ENCODE data around the gene BLOC1S5.

Gene BLOC1S5, protein sequence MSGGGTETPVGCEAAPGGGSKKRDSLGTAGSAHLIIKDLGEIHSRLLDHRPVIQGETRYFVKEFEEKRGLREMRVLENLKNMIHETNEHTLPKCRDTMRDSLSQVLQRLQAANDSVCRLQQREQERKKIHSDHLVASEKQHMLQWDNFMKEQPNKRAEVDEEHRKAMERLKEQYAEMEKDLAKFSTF

DNA sequence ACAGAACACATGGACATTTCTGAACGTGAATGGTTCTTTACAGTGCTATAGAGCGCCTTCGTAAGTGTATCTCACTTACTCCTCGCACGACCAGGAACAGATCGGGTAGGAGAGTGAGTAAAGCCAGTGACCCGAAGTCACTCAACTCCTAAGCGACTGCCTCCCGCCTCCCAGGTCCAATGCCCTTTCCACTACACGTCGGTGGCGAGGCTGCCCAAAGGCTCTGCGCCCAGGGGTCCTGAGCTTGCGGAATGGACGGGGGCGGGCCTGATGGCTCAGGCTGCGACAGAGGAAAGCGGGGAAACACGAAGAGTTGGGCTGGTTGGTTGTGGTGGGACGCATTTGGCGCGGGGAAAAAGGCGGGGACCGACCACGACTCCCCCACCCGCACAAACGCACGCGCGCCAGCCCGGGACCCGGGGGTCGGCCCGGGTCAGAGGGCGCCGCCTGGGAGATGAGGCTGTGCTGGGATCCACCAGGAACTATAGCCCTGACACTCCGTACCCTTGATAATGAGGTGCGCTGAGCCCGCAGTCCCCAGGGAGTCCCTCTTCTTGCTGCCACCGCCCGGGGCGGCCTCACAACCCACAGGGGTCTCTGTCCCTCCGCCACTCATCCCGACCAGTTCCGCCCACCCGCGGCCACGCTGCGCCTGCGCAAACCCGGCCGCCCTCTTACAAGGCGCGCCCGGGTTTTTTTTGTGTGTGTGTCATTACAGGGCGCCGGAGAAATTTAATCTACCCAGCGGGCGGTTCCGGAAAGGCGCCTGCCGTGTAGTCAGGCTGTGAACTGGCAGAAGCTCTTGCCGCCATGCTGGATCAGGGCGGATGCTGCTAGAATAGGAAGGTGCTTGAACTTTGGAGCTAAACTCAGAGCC, at the start of gene BLOC1S5:
BLOC1S5 (minus strand) TSS at position 629 of the 877 bp plus-strand sequence; CDS start at position 616, 13 bp downstream.
- peak; percentile 96 for DNase-seq (ENCODE audit: low read depth in 2 of 2)

DNA sequence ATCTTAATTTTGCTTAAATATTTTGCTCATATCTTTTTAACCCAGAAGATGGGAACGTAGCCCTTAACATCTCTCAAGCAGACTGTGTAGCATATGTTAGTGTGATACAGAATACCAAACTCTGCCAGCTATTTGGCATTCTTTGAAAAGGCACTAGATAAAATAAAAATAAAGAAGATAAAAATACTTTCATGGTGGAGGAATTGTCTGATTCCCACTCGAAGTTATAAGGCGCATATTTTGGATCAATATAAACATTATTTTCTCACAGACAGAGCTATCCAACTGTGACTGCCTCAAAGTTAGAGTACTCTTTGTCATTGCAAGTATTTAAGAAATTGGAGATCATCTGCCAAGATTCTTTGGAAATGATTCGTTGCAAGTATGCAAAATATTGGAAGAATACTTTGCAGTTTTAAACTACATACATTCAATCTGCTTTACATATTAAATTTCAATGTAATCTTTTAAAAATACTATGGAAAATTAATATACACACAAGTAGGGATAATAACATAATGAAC, 49.0 kb upstream of the BLOC1S5 start:
- DNase-seq (ENCODE audit: low read depth in 2 of 2), result no peak

DNA sequence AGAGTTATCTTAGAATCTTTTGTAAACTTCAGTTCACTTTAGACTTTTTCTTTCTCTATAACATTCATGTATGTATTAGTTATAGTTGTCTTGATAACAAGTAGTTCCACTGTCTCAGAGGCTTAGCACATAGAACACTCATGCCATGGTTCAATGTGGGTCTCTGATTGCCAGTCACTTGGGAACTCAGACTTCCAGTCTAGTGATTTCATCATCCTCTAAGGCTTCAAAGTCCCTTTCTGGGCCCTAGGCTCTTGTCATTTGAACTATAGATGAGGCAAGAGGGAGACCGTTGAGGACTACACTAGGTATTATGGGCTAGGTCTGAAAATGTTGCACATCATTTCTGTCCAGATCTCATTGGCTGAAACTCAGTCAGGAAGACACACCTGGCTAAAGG, 46.5 kb upstream of the BLOC1S5 start:
- DNase-seq (ENCODE audit: low read depth in 2 of 2), result no peak

DNA sequence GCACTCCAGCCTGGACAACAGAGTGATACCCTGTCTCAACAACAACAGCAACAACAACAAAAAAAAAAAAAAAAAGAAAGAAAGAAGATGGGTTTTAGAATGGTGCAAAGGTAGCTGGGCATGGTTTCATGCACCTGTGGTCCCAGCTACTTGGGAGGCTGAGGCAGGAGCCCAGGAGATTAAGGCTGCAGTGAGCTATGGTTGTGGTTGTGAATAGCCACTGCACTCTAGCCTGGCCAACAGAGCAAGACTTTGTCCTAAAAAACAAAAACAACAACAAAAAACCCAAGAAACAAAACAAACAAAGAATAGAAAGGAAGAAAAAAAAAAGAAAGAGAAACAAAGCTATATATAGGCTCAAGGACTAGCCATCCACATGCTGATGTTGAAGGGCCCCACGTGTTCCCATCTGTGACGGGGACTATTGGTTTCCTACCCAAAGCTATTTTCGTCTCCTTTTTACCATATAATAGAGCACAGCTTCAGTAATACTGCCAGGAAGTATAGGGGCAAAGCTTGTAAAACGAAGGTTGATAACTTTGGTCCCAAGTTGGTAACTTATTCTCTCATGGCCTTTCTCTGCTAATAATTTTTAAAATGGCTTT, 46.0 kb upstream of the BLOC1S5 start:
- no peak for DNase-seq (ENCODE audit: low read depth in 2 of 2)

DNA sequence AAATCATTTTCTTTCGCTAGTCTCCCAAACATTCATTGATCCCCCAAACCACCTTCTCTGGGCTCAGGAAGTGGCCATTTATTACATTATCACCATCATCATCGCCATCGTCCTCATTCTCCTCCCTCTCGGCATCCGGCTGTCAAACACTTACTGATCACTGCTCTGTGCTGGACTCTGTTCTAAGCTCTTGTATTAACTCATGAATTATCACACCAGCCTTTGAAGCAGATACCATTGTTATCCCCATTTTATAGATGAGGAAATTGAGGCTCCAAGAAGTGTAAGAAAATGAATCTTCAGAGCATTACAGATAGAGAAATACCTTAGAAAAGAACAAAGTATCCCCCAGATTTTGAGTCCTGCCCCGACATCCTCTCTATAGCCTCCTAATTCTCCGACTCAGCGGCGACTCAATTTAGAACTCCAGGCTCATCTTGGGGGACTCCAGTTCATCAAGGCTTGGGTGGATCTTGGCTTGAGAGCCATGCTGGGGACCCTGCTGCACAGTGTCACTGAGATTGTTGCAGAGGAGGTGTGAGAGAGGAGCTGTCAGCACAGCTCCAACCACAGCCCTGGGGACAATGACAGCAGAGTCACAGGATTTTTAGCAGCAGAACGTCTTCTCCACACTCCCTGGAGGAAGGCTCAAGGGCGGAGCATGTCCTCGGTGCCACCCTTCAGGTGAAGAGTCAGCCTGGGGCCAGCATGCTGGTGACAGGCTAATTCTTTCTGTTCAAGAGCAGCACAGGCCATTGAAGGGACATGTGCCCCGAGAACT, 44.8 kb upstream of the BLOC1S5 start:
- no peak for DNase-seq (ENCODE audit: low read depth in 2 of 2)

DNA sequence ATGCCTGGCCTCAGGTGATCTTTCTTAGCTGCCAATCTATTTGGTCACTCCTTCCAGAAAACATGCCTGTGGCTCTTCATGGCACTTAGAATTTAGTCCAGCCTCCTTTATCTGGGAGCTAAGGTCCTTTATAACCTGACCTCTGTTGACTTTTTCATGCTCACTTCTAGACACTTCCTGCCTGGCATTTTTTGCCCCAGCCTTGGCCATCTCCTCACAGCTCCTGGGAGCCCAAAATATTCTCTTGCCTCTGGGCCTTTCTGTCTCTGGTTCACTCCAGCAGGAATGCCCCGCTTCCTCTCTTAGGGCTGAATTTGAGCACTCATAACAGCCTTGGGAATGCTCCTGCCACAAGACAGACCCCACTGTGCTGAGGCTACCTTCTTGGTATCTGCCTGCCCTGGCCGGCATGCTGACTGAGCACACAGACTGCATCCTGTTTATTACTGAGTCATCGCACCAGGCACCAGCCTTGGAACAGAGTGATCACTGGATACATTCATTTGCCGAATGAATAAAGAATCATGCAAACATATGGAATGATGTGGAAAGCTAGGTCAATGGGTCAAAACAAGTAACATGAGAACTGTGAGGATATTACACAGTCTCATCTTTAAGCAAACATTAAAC, 44.0 kb upstream of the BLOC1S5 start:
- DNase-seq (ENCODE audit: low read depth in 2 of 2), result no peak

DNA sequence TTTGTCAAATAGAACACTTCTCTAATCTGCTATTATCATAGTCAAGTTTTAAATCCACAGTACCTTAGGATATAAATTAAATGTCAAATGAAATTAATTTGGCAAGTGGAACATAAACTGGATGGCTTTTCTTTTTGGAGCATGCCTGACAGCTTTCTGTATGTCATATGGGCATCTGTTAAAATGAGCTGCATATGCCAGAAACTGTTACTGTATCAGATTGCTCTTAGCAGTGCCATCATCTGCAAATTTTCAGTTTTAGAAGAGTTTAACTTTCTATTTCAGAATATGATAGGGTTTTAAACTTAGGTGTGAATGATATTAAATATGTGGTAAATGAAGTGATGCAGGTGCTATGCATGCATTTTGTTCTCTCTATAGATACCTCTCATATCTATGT, 41.6 kb upstream of the BLOC1S5 start:
- DNase-seq (ENCODE audit: low read depth in 2 of 2), result no peak

DNA sequence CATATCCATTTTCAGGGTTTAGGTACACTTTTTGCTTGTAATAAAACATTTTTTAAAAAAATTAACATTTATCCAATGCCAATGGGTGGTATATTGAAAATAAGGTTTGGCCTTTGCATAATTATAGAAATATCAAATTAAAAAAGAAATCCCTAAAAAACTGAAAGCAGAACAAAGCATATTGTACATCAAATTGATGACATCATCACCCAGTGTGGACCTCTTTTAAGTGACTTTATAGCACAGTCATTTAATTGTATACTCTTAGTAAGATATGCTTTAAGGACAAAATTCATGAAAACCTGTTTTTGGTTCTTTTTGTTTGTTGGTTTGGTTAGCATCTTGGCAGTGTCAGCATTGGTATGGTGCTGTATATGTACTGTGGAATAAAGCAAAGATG, 39.5 kb upstream of the BLOC1S5 start:
- DNase-seq (ENCODE audit: low read depth in 2 of 2), result no peak

DNA sequence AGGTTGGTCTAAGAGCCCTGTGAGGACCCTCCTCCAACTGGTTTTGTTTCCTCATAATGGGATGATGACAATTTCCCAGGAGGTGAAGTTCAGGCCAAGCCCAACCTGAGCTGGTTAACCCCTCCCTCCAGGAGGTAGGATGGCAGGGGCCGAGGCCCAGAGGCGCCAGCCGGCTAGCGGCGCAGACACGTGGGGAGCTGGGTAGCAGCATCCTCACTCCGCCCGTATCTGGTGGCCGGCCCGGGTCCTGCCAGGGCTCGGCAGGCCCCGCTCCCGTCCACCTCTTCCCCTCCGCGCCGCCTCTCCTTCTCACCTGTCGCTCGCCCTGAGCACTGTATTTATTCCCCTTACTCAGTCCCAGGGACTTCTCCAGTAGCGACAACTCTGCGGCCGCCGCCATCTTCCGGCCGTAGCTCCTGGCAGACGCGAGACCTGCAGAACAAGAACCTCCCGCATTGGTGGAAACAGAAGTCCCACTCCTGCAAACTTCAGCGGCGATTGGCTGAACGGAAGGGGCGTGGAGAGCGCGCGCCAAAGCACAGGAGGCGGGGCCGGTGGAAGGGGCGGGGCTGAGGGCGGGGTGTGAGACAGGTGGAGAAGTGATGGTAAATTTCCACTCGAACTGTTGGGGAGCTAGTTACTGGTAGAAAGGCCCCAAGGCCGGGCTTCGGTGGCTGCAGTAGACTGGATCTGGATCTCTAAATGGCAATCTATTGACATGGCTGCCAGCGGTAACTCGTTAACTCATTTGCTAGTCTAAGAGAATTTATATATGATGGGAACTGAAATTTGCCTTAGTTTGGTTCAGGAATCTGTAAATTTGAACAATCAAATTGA, 38.2 kb upstream of the BLOC1S5 start, which contains the start of gene EEF1E1:
EEF1E1 (minus strand) TSS at position 427 of the 837 bp plus-strand sequence; CDS start at position 400, 27 bp downstream.
- DNase-seq (ENCODE audit: low read depth in 2 of 2), result peak; percentile 98 to 99

DNA sequence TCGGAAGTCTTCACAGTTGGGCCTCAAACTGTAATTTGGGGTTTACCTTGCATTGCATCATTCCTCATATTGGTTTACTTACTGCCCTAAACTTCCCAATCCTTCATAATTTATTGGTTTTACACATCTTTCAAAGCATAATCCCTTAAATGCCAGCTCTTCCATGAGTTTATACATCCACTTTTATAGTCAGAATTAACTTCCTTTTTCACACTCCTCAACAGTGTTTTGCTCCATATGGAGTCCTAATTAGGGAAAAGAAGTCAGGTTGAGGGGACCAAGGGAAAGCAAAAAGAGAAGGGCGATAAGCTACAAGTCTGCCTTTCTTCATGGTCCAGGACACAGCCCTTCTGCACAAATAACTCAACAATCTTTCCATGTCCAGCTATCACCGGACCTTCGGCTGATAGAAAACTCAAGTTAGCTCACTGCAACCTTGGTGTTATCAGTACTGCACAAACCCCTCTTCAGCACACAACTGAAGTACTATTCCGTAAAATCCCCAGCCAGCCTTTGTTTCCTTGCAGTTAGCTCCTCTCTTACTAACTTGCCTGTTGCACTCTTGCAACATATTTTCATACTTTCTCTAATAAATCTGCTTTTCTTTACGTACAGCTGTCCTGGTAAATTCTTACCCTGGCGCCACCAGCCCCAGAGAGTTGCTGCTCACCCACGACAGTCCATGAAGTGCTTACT, 36.1 kb upstream of the BLOC1S5 start:
- DNase-seq (ENCODE audit: low read depth in 2 of 2), result no peak

DNA sequence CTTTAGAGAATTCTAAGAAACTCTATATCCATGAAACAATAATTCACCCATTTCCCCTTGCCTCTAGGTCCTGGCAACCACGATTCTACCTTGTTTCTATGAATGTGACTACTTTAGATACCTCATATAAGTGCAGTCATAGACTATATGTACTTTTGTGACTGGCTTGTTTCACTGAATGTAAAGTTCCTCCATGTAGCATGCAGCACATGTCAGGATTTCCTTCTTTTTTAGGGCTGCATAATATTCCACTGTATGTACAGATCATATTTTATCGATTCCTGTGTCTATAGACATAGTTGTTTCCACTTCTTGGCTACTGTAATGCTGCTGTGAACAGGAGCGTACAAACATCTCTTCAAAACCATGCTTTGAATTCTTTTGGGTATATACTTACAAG, 26.5 kb upstream of the BLOC1S5 start:
- DNase-seq (ENCODE audit: low read depth in 2 of 2), result no peak

DNA sequence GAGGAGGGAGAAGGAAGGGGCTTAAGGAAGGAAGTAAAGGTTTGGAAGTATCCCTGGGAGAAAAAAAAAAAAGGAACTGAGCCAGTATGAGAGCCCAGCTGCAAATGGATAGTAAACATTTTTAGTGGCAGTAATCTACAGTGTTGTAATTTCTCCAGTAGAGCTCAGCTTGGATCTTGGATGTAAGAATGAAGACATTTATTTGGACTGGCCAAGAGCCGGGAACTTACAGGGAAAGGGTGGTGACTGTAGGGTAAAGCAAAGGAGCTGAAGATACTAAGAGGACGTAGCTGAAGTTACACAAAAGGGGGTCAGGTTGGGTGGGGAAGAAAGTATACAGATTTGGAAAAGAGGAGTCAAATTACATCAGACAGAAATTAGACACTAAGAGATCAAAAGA, 24.7 kb upstream of the BLOC1S5 start:
- no peak for DNase-seq (ENCODE audit: low read depth in 2 of 2)

DNA sequence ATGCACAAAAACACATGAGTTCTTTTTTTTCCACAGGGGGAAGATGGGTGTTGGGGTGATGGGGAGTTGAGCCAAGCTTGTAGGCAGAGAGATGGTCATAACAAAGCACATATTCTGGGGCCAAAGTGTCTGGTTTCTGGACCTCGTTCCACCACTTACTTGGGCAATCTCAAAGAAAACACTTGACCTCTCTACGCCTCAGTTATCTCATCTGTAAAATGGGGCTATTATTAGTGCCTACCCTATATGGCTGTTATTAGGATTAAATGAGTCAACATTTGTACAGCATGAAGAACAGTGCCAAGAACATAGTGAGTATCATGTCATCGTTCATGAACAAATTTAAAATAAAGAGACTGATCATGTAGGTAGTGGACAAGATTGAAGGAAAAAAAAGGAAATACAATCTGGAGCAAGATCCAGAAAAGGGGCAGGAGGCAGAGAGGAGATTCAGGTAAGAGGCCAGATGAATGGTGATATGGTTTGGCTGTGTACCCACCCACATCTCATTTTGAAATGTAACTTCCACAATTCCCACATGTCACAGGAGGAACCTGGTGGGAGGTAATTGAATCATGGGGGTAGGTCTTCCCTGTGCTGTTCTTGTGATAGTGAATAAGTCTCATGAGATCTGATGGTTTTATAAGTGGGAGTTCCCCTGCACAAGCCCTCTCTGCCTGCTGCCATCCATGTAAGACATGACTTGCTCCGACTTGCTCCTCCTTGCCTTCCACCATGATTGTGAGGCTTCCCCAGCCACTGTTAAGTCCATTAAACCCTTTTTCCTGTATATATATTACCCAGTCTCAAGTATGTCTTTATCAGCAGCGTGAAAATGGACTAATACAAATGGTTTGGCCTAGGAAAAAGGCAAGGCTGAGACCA, 23.9 kb upstream of the BLOC1S5 start:
- DNase-seq (ENCODE audit: low read depth in 2 of 2), result no peak

DNA sequence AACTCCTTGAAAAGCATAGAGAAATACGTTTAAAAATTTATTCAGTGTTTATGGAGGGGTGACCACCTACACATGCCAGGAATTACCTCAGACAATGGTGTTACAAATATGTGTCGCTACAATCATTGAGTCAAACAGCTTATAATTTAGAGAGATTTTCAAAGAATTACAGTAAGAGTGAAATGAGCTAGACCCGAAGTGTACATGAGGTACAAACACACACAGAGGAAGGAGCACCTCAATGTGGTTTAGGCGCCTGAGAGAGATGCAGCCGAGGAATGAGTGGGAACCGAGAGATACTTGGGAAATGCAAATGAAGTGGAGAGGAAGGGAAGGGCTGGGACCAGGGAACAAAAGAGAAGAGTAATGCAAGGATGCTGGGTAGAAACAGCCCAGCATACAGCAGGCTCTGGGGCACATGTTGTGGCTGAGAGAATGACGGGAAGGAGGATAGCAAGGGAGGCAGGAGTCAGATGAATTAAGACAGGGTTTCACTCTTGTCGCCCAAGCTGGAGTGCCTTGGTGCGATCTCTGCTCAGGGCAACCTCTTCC, 22.6 kb upstream of the BLOC1S5 start:
- no peak for DNase-seq (ENCODE audit: low read depth in 2 of 2)

DNA sequence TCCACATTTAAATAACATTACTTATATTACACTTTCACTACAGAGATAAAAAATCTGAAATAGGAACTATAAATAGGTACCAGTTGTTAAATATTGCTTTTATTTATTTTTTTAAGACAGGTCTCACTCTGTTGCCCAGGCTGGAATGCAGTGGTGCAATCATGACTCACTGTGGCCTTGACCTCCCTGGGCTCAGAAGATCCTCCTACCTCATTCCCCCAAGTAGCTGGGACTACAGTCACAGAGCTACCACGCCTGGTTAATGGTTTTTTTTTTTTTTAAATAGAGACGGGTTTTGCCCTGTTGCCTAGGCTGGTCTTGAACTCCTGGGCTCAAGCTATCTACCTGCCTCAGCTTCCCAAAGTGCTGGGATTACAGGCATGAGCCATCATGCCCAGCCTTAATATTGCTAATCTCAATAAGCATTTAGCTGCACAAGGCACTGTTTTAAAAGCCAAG, 20.9 kb upstream of the BLOC1S5 start:
- no peak for DNase-seq (ENCODE audit: low read depth in 2 of 2)

DNA sequence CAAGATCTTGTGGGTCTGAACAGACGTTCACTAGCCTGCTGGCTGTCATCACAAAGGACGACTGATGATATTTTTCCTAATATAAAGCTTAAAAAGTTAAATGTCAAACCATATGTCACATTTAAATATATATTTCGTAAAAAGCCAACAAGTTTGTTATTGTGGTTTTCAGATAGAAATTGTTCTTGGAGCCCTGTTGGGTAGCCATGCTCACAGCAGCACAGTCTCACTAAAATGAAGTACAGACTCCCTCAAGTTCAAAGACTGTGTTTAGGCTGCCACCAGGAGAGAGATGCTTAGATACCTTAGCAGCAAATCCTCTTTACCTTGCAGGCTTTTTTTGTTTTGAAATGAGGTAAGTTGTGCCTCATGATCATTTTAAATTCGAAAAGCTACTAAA, 20.4 kb upstream of the BLOC1S5 start:
- DNase-seq (ENCODE audit: low read depth in 2 of 2), result no peak

DNA sequence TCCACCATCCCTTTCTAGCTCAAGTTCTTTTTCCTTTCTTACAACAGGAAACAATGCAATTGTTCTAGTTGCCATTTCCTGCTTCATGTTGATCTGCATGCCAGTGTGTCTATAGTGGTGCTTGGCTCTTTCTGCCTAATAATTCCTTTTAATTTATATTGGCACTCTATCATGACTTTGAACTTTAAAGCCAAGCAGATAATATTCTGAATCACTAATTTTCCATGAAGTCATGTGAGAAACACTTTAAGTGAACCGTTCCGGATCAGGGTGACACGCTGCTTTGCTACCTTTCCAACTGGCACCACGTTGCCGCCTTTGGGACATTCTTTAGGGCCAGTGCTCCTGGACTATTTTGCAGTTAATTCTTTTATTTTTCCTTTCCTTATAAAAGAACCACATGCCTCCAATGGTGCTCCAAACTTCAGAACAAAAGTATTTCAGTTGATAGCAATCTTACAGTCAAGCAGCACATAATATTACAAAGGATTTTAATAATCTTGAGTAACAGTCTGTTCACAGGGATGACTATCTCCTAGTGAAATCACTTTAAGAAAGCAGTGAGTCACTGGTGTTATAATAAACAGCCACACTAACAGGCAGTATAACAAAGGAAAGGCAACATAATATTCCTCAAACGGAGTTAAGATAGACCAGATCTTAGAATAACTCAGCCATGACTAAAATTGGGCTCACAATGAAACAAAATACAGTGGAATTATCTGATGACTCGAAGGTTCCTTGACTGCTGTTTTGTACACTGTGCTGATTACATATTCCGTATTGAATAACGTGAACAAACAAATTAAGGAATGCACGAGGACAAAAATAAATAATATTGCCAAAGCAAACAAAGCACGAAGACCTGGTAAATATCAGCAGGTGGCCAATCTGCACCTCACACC, 19.0 kb upstream of the BLOC1S5 start:
- no peak for DNase-seq (ENCODE audit: low read depth in 2 of 2)

Measured in stimulated activated CD4-positive, alpha-beta T cell treated with anti-CD3 and anti-CD28 coated beads, Interleukin-4, amount 100 ng/mL, for 48 hours (primary cell).